ENCODE results near the gene ORM1.

The ORM1 gene

DNA sequence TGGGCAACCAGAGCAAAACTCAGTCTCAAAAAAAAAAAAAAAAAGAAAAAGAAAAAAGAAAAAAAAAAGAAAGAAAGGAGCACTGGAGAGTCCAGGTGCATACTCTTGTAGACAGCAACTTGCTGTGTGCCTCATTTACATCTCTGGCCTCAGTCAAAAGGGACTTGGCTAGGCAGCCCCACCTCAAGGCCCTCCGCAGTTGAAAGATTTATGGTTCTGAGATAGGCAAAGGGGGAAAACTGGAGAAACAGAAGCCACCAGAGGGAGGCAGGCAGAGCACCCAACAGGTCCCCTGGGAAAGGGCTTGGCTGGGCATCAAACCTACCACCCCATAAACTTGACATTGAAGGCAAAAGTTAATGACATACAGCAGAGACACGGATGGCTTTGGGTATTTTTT is 12.8 kb downstream of the ORM1 start:
- no peak overlapping the region for H3K9ac ChIP-seq (ENCODE audit: low read depth in 1 of 2, low read length in 2 of 2)
- peaks cover 28 to 55% of the 10 kb centered on the region in 2 donors for H3K36me3 ChIP-seq (ENCODE audit: control insufficient read depth in 1 of 2, insufficient read depth in 2 of 2, low read length in 2 of 2)
- no peaks in the 10 kb centered on the region for H3K9me3 ChIP-seq (ENCODE audit: control insufficient read depth in 1 of 2, low read length in 2 of 2)
- no peak overlapping the region for H3K4me3 ChIP-seq (ENCODE audit: low read depth in 1 of 2, low read length in 2 of 2)
- H3K27ac ChIP-seq (ENCODE audit: low read depth, low read length): no peak overlapping the region
- H3K4me1 ChIP-seq (ENCODE audit: control insufficient read depth in 1 of 2, insufficient read depth in 2 of 2, low read length in 2 of 2): no peaks in the 10 kb centered on the region
- H3K27me3 ChIP-seq (ENCODE audit: control insufficient read depth in 1 of 2, insufficient read depth in 2 of 2, low read length in 2 of 2): no peaks in the 10 kb centered on the region

DNA sequence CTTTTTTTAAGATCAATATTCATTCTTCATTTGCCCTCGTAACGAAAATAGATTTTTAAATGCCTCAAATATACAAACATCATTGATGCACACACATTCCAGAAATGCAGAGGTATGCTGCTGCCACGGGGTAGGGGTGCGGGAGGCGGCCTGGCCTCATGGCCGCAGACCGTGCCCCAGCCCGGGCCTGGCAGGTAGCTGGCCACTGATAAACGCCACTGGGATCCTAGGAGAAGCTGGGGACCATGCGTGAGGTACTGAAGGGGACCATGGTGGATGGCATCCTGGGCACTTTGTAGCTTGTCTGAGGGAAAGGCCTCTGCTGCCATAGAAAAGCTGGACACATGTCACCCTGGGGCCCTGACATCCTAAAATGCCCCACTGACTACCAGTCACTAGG is 13.3 kb downstream of the ORM1 start:
- no peak overlapping the region for H3K27ac ChIP-seq (ENCODE audit: low read depth, low read length)
- no peaks in the 10 kb centered on the region for H3K4me1 ChIP-seq (ENCODE audit: control insufficient read depth in 1 of 2, insufficient read depth in 2 of 2, low read length in 2 of 2)
- no peaks in the 10 kb centered on the region for H3K9me3 ChIP-seq (ENCODE audit: control insufficient read depth in 1 of 2, low read length in 2 of 2)
- H3K9ac ChIP-seq (ENCODE audit: low read depth in 1 of 2, low read length in 2 of 2): no peak overlapping the region
- H3K4me3 ChIP-seq (ENCODE audit: low read depth in 1 of 2, low read length in 2 of 2): no peak overlapping the region
- no peaks in the 10 kb centered on the region for H3K27me3 ChIP-seq (ENCODE audit: control insufficient read depth in 1 of 2, insufficient read depth in 2 of 2, low read length in 2 of 2)
- H3K36me3 ChIP-seq (ENCODE audit: control insufficient read depth in 1 of 2, insufficient read depth in 2 of 2, low read length in 2 of 2): peaks cover 29 to 59% of the 10 kb centered on the region in 2 donors

DNA sequence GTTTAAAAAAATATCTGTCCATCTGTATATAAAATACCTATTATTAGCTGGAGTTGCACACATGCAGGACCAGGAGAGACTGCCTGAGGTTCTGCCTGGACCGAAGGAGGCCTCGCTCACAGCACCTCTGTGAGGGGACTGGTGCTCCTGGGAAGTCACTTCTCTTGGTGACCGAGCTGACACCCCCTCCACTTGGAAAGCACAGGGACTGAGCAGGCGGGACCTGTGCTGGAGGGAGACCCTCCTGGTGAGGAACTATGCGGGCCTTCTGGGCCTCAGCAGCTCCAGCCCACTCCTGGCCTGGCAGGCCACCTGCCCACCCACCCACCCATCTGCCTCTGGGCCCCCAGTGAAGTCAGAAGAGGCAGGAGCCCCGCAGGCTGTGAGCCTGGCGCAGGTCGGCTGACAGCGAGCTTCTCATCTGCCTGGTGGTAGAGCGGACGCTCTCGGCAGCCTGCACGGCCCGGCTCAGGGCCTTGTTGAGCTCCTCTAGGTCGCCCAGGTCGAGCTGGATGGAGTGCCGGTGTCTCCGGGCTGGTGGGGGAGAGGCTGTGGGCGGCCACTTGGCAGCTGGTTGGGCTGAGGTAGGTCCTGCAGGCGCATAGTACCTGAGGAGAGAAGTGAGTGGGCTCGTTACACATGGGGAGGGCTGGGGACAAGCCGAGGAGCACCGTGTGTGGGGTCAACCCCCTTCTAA is 13.9 kb downstream of the ORM1 start:
- Histone ChIP-seq H3K36me3 (ENCODE audit: control insufficient read depth in 1 of 2, insufficient read depth in 2 of 2, low read length in 2 of 2) (peaks cover 36 to 66% of the 10 kb centered on the region in 2 donors), H3K4me3 (ENCODE audit: low read depth in 1 of 2, low read length in 2 of 2) (no peak overlapping the region), H3K9me3 (ENCODE audit: control insufficient read depth in 1 of 2, low read length in 2 of 2) (no peaks in the 10 kb centered on the region), H3K27me3 (ENCODE audit: control insufficient read depth in 1 of 2, insufficient read depth in 2 of 2, low read length in 2 of 2) (no peaks in the 10 kb centered on the region), H3K4me1 (ENCODE audit: control insufficient read depth in 1 of 2, insufficient read depth in 2 of 2, low read length in 2 of 2) (no peaks in the 10 kb centered on the region), H3K27ac (ENCODE audit: low read depth, low read length) (no peak overlapping the region), H3K9ac (ENCODE audit: low read depth in 1 of 2, low read length in 2 of 2) (no peak overlapping the region)

DNA sequence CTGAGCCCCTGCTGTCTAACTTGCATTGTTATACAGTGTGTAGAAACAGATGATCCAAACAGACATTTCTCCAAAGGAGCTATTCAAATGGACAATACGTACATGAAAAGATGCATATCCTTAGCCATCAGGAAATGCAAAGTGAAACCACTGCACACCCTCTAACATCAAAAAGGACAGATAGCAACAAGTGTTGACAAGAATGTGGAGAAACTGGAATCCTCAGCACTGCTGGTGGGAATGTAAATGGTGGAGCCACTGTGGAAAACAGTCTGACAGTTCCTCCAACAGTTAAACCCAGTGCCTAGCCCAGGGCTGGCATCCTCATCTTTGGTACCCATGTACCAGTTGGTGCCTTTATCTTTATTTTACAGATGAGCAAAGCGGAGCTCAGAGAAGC is 15.3 kb downstream of the ORM1 start:
- Histone ChIP-seq H3K9ac (ENCODE audit: low read depth in 1 of 2, low read length in 2 of 2) (no peak overlapping the region), H3K36me3 (ENCODE audit: control insufficient read depth in 1 of 2, insufficient read depth in 2 of 2, low read length in 2 of 2) (peaks cover 46 to 75% of the 10 kb centered on the region in 2 donors), H3K4me1 (ENCODE audit: control insufficient read depth in 1 of 2, insufficient read depth in 2 of 2, low read length in 2 of 2) (no peaks in the 10 kb centered on the region), H3K27ac (ENCODE audit: low read depth, low read length) (no peak overlapping the region), H3K4me3 (ENCODE audit: low read depth in 1 of 2, low read length in 2 of 2) (no peak overlapping the region), H3K9me3 (ENCODE audit: control insufficient read depth in 1 of 2, low read length in 2 of 2) (no peaks in the 10 kb centered on the region), H3K27me3 (ENCODE audit: control insufficient read depth in 1 of 2, insufficient read depth in 2 of 2, low read length in 2 of 2) (no peaks in the 10 kb centered on the region)

DNA sequence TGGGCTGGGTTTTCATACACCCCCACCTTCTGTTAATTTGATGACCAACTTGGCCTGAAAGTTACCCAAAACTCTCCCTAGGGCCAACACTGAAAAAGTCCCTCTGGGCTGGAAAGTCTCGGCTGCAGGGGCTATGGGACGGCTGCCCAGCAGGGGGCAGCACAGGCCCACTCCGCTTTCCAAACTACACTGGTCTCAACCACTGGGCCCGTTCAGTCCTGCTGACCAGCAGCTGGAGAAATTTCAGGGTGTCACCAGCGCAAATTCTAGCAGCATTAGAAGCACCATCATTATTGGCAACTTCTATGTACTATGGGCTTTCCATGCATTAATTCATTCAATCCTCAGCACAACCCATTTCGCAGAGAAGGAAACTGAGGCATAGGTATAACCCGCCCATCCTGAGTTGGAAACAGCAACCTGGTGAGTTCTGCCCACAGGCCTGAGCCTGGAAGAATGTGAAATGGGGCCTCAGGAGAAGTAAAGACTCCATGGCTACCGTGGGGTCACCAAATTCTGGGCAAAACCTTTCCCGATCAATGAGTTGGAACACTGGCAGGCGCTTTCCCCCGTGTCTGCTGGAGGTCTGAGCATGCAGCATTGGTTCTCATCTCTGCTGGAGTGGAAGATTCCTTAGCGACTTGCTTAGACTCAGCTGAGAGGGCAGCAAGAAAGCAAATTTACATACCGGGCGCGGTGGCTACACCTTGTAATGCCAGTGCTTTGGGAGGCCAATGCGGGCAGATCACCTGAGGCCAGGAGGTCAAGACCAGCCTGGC is 16.4 kb downstream of the ORM1 start:
- H3K27ac ChIP-seq (ENCODE audit: low read depth, low read length): no peak overlapping the region
- H3K27me3 ChIP-seq (ENCODE audit: control insufficient read depth in 1 of 2, insufficient read depth in 2 of 2, low read length in 2 of 2): no peaks in the 10 kb centered on the region
- no peaks in the 10 kb centered on the region for H3K9me3 ChIP-seq (ENCODE audit: control insufficient read depth in 1 of 2, low read length in 2 of 2)
- no peaks in the 10 kb centered on the region for H3K4me1 ChIP-seq (ENCODE audit: control insufficient read depth in 1 of 2, insufficient read depth in 2 of 2, low read length in 2 of 2)
- H3K36me3 ChIP-seq (ENCODE audit: control insufficient read depth in 1 of 2, insufficient read depth in 2 of 2, low read length in 2 of 2): peaks cover 57 to 86% of the 10 kb centered on the region in 2 donors
- no peak overlapping the region for H3K4me3 ChIP-seq (ENCODE audit: low read depth in 1 of 2, low read length in 2 of 2)
- H3K9ac ChIP-seq (ENCODE audit: low read depth in 1 of 2, low read length in 2 of 2): no peak overlapping the region

DNA sequence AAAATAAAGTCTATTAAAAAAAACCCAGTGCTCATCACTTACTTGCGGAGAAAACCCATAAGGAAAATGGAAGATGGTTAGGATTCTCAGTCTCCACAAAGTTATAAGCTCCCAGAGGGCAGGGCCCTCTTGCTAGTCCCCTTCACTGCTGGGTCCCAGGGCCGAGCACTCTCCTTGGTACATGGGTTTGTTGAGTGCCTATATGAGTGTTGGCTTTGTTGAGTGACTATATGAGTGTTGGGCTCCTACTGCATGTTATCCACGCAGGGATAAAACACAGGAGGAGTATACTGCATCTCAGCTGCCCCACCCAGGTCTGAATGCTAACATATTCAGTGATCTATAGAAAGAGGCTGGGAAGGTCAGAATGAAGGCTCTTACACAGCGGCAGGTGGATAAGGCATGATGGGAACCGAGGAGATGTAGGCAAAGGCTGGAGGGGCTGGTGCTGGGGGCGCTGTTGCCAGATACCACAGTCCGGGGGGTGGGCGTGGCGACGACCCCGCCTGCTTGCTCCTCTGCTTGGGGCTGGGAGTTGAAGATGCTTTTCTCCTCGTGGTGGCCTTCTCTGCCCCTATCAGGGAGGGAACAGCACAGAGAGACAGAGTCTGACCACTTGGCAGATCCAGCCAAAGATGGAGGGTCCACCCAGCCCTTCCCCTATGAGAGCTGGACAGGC is 18.4 kb downstream of the ORM1 start:
- H3K36me3 ChIP-seq (ENCODE audit: control insufficient read depth in 1 of 2, insufficient read depth in 2 of 2, low read length in 2 of 2): peaks cover 71 to 91% of the 10 kb centered on the region in 2 donors
- H3K9ac ChIP-seq (ENCODE audit: low read depth in 1 of 2, low read length in 2 of 2): no peak overlapping the region

DNA sequence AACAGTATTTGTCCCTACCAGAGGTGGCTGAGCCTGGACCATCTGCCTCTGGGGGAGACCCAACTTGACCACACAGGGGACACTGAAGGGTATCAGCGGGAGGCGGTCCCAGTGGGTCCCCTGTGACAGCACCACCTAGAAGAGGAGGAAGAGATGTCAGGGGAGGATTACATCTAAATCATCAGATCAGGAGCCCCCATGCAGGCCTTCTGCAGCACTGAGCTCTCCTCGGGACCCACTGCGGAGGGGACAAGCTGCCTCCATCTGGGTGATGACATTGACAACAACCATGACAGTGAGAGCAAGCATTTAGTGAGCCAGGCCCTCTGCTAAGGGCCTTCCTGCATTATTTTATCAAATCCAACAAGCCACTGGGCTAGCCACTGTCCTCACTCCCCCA is 19.1 kb downstream of the ORM1 start:
- no peaks in the 10 kb centered on the region for H3K4me1 ChIP-seq (ENCODE audit: control insufficient read depth in 1 of 2, insufficient read depth in 2 of 2, low read length in 2 of 2)
- no peaks in the 10 kb centered on the region for H3K9me3 ChIP-seq (ENCODE audit: control insufficient read depth in 1 of 2, low read length in 2 of 2)
- no peaks in the 10 kb centered on the region for H3K27me3 ChIP-seq (ENCODE audit: control insufficient read depth in 1 of 2, insufficient read depth in 2 of 2, low read length in 2 of 2)
- H3K36me3 ChIP-seq (ENCODE audit: control insufficient read depth in 1 of 2, insufficient read depth in 2 of 2, low read length in 2 of 2): peaks cover 77 to 92% of the 10 kb centered on the region in 2 donors
- no peak overlapping the region for H3K4me3 ChIP-seq (ENCODE audit: low read depth in 1 of 2, low read length in 2 of 2)
- H3K9ac ChIP-seq (ENCODE audit: low read depth in 1 of 2, low read length in 2 of 2): no peak overlapping the region
- no peak overlapping the region for H3K27ac ChIP-seq (ENCODE audit: low read depth, low read length)

More for the DNA sequence above, 18.4 kb downstream of the ORM1 start:
- H3K4me3 ChIP-seq (ENCODE audit: low read depth in 1 of 2, low read length in 2 of 2): no peak overlapping the region
- H3K27me3 ChIP-seq (ENCODE audit: control insufficient read depth in 1 of 2, insufficient read depth in 2 of 2, low read length in 2 of 2): no peaks in the 10 kb centered on the region
- H3K9me3 ChIP-seq (ENCODE audit: control insufficient read depth in 1 of 2, low read length in 2 of 2): no peaks in the 10 kb centered on the region
- no peaks in the 10 kb centered on the region for H3K4me1 ChIP-seq (ENCODE audit: control insufficient read depth in 1 of 2, insufficient read depth in 2 of 2, low read length in 2 of 2)
- H3K27ac ChIP-seq (ENCODE audit: low read depth, low read length): no peak overlapping the region

DNA sequence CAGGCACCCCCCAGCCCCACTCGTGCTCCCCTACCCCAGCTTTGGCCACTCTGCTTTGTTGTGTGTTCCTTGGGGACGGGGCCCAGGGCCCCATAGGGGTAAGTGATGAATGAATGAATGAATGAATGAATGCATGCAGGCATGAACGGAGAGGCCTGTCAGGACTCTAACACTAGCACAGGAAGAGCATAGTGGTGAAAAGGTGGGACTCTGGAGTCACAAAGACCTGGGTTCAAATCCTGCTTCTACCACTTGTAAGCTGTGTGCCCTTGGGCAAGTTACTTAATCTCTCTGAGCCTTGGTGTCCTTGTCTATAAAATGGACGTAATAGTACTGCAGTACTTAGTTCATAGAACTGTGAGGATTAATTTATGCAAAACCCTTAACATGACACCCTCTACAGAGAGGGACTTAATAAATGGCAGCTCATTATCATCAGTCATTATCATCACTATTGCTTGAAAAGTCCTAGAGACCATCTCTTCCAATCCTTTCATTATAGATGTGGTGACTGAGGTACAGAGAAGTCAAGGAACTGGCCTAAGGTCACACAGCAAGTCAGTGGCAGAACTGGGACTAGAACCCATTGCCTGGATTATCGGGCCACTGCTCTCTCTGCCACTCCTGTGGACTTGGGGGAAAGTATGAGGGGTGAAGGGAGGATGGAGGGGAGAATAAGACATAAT is 20.0 kb downstream of the ORM1 start:
- Histone ChIP-seq H3K4me3 (ENCODE audit: low read depth in 1 of 2, low read length in 2 of 2) (no peak overlapping the region), H3K27ac (ENCODE audit: low read depth, low read length) (no peak overlapping the region), H3K36me3 (ENCODE audit: control insufficient read depth in 1 of 2, insufficient read depth in 2 of 2, low read length in 2 of 2) (peaks cover 76 to 90% of the 10 kb centered on the region in 2 donors), H3K9ac (ENCODE audit: low read depth in 1 of 2, low read length in 2 of 2) (no peak overlapping the region), H3K27me3 (ENCODE audit: control insufficient read depth in 1 of 2, insufficient read depth in 2 of 2, low read length in 2 of 2) (no peaks in the 10 kb centered on the region), H3K9me3 (ENCODE audit: control insufficient read depth in 1 of 2, low read length in 2 of 2) (no peaks in the 10 kb centered on the region), H3K4me1 (ENCODE audit: control insufficient read depth in 1 of 2, insufficient read depth in 2 of 2, low read length in 2 of 2) (no peaks in the 10 kb centered on the region)

DNA sequence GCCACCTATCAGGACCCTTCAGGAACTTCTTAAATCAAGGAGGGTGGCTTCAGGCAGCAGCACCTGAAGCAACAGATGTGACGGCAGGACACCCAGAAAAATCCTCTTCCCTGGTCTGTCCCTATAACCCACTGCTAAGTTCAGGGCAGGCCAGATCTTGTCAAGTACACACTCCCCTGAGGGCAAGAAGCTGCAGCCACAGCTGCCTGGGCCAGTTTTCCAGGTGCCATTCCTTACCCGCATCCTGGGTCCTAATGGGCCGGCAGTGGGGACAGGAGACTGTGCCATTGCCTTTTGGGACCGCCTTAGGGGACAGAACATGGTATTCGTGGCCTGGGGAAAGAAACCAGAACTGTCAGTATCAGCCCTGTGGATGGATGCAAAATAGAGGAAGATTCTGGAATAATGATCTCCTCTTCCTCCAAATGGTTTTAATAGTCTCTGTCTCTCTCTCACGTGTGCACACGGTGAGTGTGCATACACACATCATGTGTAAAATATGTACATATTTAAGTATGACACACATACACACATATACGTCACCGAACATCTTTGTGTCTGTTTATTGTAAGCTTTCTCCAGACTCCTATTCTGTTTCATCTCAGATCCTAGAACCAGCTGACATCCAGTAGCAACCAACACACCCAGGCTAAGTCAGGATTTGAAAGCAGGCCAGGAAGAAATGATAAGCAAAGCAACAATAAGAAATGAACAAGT is 20.7 kb downstream of the ORM1 start:
- Histone ChIP-seq H3K27me3 (ENCODE audit: control insufficient read depth in 1 of 2, insufficient read depth in 2 of 2, low read length in 2 of 2) (no peaks in the 10 kb centered on the region), H3K4me1 (ENCODE audit: control insufficient read depth in 1 of 2, insufficient read depth in 2 of 2, low read length in 2 of 2) (no peaks in the 10 kb centered on the region), H3K9me3 (ENCODE audit: control insufficient read depth in 1 of 2, low read length in 2 of 2) (no peaks in the 10 kb centered on the region), H3K36me3 (ENCODE audit: control insufficient read depth in 1 of 2, insufficient read depth in 2 of 2, low read length in 2 of 2) (peaks cover 76 to 90% of the 10 kb centered on the region in 2 donors), H3K9ac (ENCODE audit: low read depth in 1 of 2, low read length in 2 of 2) (no peak overlapping the region), H3K4me3 (ENCODE audit: low read depth in 1 of 2, low read length in 2 of 2) (no peak overlapping the region), H3K27ac (ENCODE audit: low read depth, low read length) (no peak overlapping the region)

Data from duodenal mucosa (tissue), 2 donors.